Epithelial cell of esophagus (primary cell): ENCODE measurements around the gene TMED4.
A peak's percentile ranks its signal among the peaks of the same experiment; 100 is the strongest.

ENCODE experiments used
- DNase-seq: peaks from one replicate; pipeline ENCODE4 v3.0.0; 2010; ENCODE audit warnings: low read depth
- H3K4me3 ChIP-seq: 2 replicates; pipeline ENCODE4 v1.5.1; 2011; ENCODE audit warnings: mild to moderate bottlenecking, low read length, control low read depth
- CTCF ChIP-seq: IDR thresholded peaks from 2 replicates; pipeline ENCODE4 v1.5.1; 2011; ENCODE audit warnings: low read depth, mild to moderate bottlenecking, low read length, control low read depth, inconsistent platforms; ENCODE audit not compliant: insufficient read depth; ENCODE audit errors: missing control alignments

The TMED4 gene

DNA sequence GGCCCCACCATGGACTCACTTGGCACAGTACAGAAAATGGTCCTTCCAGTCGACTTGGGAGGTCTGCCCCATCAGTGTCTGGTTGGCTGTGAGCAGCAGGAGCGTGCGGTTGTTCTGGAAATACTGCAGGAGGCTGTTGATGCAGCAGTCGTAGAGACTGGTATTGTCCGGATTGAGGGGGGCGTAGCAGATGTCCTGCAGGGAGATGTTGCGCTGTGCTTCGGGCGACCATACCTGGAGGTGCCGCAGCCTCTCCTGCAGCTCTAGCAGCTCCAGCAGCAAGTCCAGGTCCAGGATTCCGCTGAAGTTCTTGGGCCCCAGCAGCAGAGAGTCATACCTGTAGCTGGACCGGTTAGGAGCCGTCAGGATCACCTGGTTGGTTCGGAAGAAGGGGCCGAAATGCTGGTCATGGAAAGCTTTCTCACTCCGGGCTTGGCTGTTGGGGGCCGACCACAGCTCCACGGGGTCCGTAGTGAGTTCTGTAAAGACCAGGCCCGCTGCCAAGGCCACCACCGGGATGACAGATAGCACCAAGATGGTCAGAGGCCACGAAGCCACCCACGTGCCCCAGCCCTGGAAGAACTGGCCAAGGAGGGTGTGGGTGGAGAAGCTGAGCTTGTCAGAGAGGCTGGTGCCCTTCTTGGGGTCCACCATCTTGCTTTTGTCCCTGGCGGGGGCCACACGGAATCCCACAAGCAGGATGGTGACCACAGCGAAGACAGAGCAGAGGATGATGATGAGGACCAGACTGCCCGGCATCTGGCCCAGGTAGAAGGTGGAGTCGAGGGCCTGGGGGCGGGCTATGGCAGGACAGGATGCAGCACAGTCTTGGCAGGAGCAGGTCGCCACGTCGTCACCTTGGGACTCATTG lies 43.0 kb downstream of the TMED4 start:
- H3K4me3 ChIP-seq = no peak overlapping the region
- TF ChIP-seq CTCF = no peak
- DNase-seq = no peak

- no peak overlapping the region for H3K4me3 ChIP-seq
- TF ChIP-seq CTCF = no peak
- no peak for DNase-seq
Measured at GRCh38 chr7:44538093-44538797, 43.8 kb downstream of the TMED4 start.

DNA sequence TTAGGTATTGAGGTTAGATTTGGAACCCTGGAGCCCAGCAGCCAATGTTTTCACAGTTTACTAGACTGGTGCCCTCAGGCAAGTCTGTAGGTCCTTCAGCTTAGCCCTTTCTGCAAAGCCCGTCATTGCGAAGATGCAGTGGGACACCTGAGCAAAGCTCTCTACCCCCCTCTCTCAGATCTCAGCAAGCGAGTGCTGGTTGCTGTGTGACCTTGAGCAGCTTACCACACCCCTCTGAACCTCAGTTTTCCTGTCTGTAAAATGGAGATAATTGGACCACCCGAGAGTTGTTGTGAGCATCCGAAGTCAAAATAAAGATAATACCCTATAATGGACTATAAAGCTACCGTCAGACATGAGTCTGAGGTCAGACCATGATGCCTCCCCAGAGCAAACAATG lies 44.6 kb downstream of the TMED4 start:
- no peak overlapping the region for H3K4me3 ChIP-seq
- DNase-seq = no peak
- TF ChIP-seq CTCF = no peak

GRCh38 chr7:44536090-44536489 lies 45.9 kb downstream of the TMED4 start:
- no peak for DNase-seq
- no peak for TF ChIP-seq CTCF
- H3K4me3 ChIP-seq = no peak overlapping the region

GRCh38 chr7:44535348-44536064 lies 46.5 kb downstream of the TMED4 start:
- H3K4me3 ChIP-seq = no peak overlapping the region
- no peak for TF ChIP-seq CTCF
- no peak for DNase-seq

GRCh38 chr7:44534501-44534900 lies 47.5 kb downstream of the TMED4 start:
- H3K4me3 ChIP-seq = no peak overlapping the region
- TF ChIP-seq CTCF = peak; percentile 57
- peak; percentile 40 for DNase-seq
